ENCODE results near the gene IP6K3. TPM values are rescaled to one million over a fixed set of nuclear protein-coding genes. Genes with fewer than 3 reads are reported as not detected.
A peak's percentile ranks its signal among the peaks of the same experiment; 100 is the strongest.

Gene IP6K3
- total RNA-seq: 1 to 10 TPM in 3 of 4 donors, under 1 TPM in 1; 0.88 to 5.8 (median 1.6) TPM

GRCh38 chr6:33746651-33747100 is at the start of gene IP6K3:
IP6K3 (minus strand) TSS chr6:33746905; CDS start chr6:33735476, 11,429 bp downstream.
- Histone ChIP-seq H3K9me3 (no peaks in the 10 kb centered on the region), H3K4me1 (peaks cover 0 to 21% (median under 1%) of the 10 kb centered on the region in 4 donors), H3K4me3 (peak within 1 kb of the TSS; percentile 12 to 38 (median 22)), H3K36me3 (no peaks in the 10 kb centered on the region), H3K27me3 (no peaks in the 10 kb centered on the region), H3K27ac (peak within 1 kb of the TSS; percentile 38 to 82 (median 70))
- no peak for DNase-seq
- no peak for TF ChIP-seq CTCF (IDR thresholded peaks at IDR 0.05)
- no peak for TF ChIP-seq POLR2A (IDR thresholded peaks at IDR 0.05)

GRCh38 chr6:33794910-33795623 is 48.4 kb upstream of the IP6K3 start:
- no peaks in the 10 kb centered on the region for H3K9me3 ChIP-seq
- H3K27me3 ChIP-seq: no peaks in the 10 kb centered on the region
- DNase-seq: peak in 1 of 3 donors; percentile 61

GRCh38 chr6:33792981-33793380 is 46.3 kb upstream of the IP6K3 start:
- Histone ChIP-seq H3K36me3 (no peaks in the 10 kb centered on the region), H3K4me3 (no peak overlapping the region), H3K27me3 (no peaks in the 10 kb centered on the region), H3K4me1 (peaks cover 0 to 9% (median under 1%) of the 10 kb centered on the region in 4 donors), H3K9me3 (no peaks in the 10 kb centered on the region), H3K27ac (no peak overlapping the region)
- no peak for DNase-seq
- TF ChIP-seq POLR2A (IDR thresholded peaks at IDR 0.05) (no peak), CTCF (IDR thresholded peaks at IDR 0.05) (no peak)

More at GRCh38 chr6:33794910-33795623, 48.4 kb upstream of the IP6K3 start:
- TF ChIP-seq POLR2A (IDR thresholded peaks at IDR 0.05) (no peak), CTCF (IDR thresholded peaks at IDR 0.05) (peak in 3 of 6 experiments; percentile 47 to 55 (median 49))
- no peak overlapping the region for H3K4me3 ChIP-seq
- H3K4me1 ChIP-seq: peaks cover 0 to 9% (median 0%) of the 10 kb centered on the region in 4 donors
- no peaks in the 10 kb centered on the region for H3K36me3 ChIP-seq
- H3K27ac ChIP-seq: peak overlapping the region in 1 of 4 donors; percentile 7

GRCh38 chr6:33791620-33792019 is 44.9 kb upstream of the IP6K3 start:
- DNase-seq: no peak
- Histone ChIP-seq H3K27me3 (no peaks in the 10 kb centered on the region), H3K9me3 (no peaks in the 10 kb centered on the region), H3K4me1 (peaks cover 0 to 23% (median 11%) of the 10 kb centered on the region in 4 donors), H3K27ac (no peak overlapping the region), H3K36me3 (no peaks in the 10 kb centered on the region), H3K4me3 (no peak overlapping the region)
- TF ChIP-seq POLR2A (IDR thresholded peaks at IDR 0.05): no peak
- TF ChIP-seq CTCF (IDR thresholded peaks at IDR 0.05): no peak

DNA sequence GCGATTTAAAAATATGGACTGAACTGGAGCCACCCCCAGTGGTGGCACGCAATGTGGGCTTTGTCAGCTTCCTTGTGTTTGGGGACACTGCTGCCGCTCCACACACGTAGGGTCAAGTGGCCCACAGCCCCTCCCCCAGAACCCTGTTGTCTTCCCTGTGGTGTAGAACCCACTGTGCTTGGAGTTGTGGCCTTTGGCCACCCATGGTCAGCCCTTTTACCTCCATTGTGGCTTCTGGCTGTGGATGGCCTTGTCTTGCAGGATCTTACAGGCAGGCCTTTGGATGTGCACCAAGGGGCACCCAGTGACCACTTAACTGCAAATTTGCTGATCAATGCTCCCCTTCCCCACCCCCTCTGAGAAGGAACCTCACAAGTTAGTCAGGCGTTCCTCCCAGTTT is 44.2 kb upstream of the IP6K3 start:
- no peak overlapping the region for H3K27ac ChIP-seq
- H3K4me1 ChIP-seq: peaks cover 0 to 30% (median 13%) of the 10 kb centered on the region in 4 donors
- no peak for DNase-seq
- H3K36me3 ChIP-seq: no peaks in the 10 kb centered on the region
- H3K9me3 ChIP-seq: no peaks in the 10 kb centered on the region
- TF ChIP-seq CTCF (IDR thresholded peaks at IDR 0.05): no peak
- TF ChIP-seq POLR2A (IDR thresholded peaks at IDR 0.05): no peak
- H3K4me3 ChIP-seq: no peak overlapping the region
- no peaks in the 10 kb centered on the region for H3K27me3 ChIP-seq
